DMS114 treated with DMSO at 0.1 percent for 48 hours (cell line): ENCODE measurements around the gene SLC25A25.
"Not testable (repeated sequence)": the region's sequence is repeated elsewhere in the genome, so short reads cannot be mapped to it uniquely, and the experiment has no call there.

ENCODE experiments used
- DNase-seq: peaks from one replicate; lab custom pipeline; 2025; ENCODE audit not compliant: unreplicated experiment; lab: John Stamatoyannopoulos, UW

Gene SLC25A25

DNA sequence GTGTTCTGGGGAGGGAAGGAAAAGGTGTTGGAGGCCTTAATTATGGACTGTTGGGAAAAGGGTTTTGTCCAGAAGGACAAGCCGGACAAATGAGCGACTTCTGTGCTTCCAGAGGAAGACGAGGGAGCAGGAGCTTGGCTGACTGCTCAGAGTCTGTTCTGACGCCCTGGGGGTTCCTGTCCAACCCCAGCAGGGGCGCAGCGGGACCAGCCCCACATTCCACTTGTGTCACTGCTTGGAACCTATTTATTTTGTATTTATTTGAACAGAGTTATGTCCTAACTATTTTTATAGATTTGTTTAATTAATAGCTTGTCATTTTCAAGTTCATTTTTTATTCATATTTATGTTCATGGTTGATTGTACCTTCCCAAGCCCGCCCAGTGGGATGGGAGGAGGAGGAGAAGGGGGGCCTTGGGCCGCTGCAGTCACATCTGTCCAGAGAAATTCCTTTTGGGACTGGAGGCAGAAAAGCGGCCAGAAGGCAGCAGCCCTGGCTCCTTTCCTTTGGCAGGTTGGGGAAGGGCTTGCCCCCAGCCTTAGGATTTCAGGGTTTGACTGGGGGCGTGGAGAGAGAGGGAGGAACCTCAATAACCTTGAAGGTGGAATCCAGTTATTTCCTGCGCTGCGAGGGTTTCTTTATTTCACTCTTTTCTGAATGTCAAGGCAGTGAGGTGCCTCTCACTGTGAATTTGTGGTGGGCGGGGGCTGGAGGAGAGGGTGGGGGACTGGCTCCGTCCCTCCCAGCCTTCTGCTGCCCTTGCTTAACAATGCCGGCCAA, 40.4 kb downstream of the SLC25A25 start:
- DNase-seq = no peak

DNA sequence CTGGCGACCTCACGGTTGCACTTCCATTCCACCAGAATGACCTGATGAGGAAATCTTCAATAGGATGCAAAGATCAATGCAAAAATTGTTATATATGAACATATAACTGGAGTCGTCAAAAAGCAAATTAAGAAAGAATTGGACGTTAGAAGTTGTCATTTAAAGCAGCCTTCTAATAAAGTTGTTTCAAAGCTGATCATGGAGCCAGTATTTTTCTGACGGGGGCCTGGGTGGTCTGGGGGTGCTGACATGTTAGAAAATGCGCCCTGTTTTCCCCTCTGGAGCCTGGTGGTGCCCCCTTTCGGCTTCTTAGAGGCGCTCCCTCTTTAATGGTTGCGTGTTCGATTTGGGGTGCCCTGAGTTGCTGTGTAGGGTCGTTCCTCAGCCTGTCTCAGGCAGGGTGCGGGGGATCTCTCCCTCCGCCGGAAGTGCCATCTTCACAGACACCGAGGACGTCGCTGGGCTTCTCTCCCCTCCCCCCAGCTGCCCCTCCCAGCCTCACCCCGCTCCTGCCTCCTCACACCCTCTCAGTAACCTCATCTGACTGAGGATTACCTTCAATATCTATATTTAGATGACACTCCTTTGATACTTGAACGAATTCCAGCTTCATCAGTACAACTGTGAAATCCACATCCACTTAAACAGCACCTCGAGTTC, 41.1 kb downstream of the SLC25A25 start:
- no peak for DNase-seq

DNA sequence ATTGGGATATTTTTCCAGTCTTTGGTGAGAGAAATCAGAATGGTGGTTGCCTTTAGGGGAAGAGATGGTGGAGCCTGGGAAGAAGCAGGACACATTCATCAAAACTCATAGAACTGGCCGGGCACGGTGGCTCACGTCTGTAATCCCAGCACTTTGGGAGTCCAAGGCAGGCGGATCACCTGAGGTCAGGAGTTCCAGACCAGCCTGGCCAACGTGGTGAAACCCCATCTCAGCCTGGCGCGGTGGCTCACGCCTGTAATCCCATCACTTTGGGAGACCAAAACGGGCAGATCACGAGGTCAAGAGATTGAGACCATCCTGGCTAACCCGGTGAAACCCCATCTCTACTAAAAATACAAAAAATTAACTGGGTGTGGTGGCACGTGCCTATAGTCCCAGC, 43.7 kb downstream of the SLC25A25 start:
- DNase-seq = not testable (repeated sequence)

DNA sequence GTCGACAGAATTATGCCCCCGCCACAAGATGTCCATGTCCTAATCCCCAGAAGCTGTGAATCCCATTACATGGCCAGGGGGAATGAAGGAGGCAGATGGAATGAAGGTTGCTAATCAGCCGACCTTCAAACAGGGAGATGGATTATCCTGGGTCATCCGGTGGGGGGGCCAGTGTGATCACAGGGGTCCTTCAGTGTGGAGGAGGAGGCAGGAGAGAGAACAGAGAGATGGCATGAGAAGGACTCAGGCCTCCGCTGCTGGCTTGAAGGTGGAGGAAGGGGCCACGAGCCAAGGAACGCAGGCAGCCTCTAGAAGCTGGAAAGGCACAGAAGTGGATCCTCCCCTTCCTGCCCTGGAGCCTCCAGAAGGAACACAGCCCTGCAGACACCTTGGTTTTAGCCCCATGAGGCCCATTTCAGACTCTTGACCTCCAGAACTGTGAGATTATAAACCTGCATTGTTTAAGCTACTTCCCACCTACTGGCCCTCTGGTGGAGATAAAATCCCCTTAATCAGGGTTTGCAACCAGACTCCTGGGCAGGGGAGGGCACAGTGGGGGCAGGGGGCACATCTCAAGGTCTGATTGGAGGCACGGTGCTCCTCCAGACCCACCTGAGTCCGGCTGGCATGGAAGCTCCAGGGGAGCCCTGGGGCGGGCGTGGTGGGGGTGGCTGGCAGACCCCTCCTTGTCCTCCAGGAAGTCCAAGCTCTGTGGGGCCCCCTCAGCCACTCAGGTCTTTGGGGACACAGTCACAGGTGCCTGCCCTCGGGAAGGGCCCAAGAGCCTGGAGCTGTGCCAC, 45.7 kb downstream of the SLC25A25 start:
- DNase-seq = no peak

DNA sequence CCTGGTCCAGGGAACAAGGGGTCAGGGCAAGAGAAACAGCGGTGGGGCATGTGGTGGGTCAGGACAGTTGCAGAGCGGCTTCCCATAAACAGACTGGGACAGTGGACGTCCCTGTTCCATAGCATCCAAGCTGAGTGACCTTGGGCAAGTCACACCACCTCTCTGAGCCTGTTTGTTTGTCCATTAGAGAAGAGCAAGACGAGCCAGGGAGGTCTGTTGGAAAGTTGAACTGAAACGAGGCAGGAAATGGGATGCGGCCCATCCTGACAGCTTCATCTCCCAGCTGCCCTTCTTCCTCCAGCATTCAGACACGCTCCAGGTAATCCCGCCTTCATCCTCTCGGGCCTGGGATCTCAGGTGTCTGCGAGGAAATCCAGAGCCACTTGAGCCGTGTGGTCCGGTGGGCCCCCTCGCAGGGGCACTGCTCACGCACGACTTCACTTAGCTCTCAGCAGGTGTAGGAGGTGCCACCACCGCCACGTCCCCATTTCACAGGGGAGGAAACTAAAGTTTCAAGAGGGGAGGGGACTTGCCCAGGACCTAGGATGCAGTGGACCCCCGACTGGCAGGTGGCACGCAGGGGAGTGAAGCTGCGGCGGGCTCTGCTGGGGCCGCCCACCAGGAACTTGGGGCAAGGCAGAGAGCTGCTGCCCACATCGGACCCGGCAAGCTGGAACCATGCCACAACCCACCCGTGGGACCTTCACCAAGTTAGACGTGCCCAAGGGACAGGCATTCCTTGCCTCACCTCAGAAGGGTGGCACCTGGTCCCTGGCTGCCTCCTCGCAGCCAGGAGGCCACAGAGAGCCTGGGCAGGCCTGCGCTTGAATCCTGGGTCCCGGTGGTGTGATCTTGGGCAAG, 46.5 kb downstream of the SLC25A25 start:
- no peak for DNase-seq

DNA sequence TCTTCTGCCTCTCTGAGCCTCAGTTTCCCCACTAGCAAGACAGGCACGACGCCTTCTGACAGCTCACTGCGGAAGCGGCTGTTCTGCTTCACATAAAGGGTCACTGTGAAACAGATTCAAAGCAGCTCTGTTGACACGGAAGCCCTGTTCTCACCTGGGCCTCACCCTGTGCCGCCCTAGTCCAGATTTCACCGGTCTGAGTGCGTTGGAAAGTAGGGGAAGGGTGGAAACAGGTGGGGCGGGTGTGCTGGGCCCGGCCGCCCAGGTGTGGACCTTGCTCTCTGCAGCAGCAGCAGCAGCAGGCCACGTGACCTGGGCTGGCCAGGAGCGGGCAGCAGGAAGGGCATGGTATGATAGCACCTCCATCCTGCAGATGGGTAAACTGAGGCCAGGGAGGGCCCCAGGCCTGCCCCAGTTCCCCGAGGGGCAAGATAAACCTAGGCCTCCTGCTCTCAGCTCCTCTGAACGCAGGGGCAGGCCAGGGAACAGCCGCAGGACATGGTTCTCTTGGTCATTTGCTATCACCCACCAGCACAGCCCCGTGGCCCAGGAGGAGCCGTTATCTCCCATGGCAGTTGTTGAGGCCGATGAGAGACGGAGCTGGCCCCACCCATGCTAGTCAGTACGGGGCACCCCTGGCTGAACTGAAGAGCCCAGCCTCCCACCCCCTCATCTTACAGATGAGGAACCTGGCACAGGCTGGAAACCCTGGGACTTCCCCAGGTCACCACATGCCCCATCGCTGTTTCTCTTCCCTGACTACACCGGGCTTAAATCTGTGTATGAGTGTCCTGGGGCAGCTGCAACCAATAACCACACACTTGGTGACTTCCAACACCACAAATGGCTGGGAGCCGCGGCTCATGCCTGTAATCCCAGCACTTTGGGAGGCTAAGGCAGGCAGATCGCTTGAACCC, 47.4 kb downstream of the SLC25A25 start:
- DNase-seq = no peak

DNA sequence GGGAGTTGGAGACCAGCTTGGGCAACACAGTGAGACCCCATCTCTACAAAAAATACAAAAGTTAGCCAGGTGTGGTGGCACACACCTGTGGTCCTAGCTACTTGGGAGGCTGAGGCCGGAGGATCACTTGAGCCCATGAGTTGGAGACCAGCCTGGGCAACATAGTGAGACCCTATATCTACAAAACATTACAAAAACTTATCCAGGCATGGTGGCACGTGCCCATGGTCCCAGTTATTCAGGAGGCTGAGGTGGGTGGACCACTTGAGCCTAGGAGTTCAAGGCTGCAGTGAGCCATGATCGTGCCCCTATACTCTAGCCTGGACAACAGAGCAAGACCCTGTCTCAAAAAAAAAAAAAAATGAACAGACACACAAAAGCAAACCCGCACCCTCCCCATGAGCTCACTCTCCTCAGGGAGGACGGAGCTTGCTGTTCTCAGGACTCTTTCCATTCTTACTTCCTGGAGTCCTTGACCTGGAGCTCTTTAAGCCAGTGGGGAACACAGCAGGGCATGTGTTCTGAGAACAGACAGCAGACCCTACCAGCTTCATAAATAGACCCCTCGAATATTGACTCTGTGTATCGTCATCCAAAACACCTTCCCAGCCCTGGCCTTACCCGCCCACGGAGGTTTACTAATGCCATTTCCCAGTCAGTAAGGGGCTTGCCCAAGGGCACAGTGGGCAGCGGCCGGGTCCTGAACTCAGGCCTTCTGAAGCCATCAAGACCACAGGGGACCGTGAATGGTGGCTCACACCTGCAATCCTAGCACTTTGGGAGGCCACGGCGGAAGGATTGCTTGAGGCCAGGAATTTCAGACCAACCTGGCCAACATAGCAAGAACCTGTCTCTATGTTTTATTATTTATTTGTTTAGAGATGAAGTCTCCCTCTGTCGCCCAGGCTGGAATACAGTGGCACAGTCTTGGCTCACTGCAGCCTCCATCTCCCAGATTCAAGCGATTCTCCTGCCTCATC, 48.4 kb downstream of the SLC25A25 start:
- no peak for DNase-seq

DNA sequence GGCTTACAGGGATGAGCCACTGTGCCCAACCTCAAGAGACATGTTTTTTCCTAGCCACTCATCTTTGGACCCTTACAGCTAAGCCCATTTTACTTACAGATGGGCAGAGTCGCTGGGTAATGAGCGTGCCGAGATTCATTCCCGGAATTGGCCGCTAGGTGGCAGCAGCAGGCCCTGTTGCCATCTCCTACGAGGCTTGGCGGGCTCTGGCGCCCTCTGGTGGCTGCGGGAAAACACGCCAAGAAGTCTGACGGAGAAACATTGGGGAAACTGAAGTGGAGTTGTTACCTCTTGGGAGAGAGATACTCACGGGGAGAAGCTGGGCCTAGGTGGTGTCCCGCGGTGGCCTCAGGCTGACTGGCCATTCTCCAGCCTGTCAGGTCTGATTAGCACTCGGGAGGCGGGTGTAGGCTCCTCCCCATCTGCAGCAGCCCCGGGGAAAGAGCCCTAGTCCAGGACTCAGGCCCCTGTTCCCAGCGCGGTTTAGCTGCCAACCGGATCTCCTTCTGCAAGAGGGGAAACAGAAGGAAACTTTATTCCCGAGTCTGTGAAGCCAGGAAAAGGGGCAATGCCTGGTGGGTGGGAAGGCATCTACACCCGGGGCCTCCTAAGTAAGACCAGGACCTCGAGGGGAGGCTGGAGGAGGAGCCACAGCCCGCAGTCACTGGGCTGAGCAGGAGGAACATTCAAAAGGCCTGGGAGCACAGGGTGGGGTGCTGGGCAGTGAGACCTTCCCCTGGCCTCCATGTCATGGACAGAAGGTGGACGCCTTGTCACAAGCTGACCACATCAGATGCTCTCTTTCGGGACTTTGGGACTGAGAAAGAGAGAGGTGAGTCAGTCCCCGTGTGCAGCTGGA, 49.8 kb downstream of the SLC25A25 start:
- DNase-seq = peak; percentile 75

DNA sequence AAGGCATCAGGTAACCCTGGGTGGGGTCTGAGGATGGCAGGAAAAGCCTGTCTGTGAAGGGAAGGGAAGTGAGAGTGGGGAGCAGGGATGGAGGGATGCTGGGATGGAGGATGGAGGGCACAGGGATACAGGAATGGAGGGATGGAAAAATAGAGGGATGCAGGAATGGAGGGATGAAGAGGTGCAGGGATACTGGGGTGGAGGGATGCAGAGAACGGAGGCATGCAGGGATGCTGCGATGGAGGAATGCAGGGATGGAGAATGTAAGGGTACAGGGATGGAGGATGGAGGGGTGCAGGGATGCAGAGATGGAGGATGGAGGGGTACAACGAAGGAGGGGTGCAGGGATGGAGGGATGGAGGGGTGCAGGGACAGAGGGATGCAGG, 50.4 kb downstream of the SLC25A25 start:
- DNase-seq = no peak

DNA sequence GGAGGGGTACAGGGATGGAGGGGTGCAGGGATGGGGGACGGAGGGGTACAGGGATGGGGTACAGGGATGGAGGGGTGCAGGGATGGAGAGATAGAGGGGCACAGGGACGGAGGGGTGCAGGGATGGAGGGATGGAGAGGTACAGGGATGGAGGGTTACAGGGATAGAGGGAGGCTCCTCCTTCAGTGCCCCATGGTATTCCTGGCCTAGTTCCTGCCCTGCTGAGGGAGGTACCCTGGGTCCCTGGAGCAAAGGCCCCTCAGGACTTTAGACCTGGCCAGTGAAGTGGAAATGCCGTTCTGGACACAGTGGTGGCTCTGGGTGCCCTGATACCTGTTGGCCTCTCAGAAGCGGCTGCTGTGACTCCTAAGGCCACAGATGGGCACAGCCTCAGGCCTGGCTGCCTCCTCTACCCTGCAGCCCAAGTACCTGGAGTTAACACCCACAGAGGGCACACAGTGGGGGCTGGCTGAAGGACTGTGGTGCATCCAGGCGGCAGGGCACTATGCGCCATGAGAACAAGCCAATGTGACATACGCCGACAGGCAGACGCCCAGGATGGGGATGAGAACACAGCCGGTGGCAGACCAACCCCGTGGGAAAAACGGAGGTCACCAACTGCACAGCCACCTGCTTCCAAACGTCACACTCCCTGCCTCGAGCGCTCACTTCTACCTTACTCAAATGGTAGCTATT, 51.1 kb downstream of the SLC25A25 start:
- DNase-seq = no peak

DNA sequence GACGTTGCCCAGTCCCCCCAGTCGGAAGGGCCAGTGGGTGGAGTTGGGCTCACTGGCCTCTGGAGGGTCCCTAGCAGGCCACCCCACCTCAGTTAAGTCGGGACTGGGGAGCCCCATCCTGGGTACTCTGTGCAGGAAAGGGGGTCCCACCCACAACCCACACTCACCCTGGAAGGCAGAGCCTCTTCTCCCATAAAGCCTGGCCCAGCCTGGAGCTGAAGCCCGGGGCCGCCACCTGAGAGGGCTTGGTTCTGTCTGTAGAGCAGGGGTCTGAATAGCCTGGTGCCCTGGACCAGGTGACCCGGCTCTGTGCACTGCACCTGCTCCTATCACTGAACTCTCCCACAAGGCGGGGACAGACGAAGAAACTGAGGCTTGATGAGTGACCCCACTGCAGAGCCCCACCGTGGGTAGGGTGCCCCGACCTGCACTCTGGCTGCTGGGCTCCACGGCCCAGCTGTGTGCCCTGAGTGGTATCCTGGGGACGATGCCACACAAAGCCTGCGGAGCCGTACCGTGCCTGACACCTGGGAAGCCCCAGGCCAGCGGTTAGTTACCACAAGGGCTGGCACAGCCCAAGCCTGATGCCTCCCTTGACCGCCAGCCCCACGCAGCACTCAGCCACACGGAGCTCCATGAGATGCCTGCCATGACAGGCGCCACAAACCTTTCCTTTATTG, 52.2 kb downstream of the SLC25A25 start:
- DNase-seq = no peak

DNA sequence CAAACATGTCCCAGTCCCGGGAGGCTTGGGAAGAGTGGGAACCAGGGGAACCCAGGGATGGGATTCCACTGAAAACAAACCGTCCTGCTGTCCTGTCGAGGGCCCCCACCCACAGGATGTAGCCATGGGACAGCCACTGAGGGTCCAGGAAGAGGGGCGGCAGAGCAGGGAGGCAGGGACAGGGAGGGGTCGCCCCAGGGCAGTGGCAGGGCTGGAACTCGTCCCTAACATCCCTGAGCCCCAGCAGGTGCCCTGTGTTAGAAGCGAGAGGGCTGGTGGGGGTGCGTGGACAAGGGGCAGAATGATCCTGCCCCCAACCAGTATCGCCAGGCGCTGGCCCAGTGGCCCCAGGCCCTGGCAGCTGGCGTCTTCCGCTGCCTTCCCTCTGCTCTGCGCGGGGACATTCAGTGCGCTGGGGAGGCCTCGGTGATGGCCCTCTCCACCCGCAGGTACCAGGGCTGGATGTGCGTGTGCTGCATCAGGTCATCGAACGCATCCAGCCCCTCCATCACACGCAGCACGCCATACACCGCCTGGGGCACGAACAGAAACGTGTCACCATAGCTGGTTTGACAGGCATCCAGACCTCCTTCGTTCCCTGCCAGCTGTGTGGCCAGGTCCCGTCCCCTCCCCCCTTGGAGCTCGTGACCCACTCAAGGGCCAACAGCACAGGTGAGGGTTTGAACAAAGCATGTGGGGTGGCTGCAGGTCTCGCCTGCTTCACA, 52.9 kb downstream of the SLC25A25 start:
- DNase-seq = no peak

DNA sequence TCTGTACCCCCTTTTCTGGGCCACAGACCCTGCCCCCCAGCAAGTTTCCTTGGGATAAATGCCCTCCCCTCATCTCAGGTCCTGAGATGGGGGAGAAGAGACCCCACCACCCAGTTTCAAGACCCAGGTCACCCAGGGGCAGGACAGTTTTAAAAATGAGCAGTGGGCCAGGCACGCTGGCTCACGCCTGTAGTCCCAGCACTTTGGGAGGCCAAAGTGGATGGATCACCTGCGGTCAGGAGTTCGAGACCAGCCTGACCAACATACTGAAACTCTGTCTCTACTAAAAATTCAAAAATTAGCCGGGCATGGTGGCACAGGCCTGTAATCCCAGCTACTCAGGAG, 53.4 kb downstream of the SLC25A25 start:
- no peak for DNase-seq

DNA sequence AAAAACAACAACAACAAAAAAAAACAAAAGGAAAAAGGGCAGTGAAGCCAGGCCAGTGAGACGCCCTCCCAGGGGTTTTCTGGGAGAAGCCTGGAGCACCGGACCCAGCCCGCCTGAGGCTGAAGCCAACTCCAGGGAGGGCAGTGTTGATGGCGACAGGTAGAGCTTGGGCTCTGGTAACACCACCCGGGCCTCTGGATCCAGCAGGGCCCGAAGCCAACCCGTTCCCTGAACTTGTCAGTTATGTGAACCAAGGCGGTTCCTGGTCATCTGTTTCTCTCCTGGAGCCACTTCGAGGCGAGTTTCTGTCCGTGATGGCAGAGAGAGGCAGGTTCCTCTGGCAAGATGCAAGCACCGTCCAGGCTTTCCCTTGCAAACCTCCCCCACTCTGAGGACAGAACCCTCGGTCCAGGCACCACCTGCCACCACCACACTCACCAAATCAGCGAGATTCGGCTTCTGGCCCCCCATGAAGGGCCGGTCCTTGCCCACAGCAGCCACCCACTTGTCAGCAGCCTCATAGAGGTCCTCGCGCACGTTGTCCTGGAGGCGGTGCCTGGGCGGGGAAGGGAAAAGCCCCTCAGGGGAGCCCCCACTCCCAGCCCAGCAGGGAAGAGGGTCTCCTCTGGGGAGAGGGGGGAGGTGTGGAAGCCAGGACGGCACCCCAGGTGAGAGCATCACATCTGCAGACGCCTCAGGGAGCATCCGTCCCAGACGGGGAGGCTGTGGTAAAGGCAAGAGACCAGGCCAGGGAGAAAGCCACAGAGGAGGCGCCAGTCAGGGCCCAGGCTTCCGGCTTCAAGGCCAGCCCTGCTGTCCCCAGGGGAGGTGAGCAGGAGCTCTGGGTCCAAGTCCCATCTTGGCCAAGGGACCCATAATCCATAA, 54.1 kb downstream of the SLC25A25 start:
- DNase-seq = no peak

DNA sequence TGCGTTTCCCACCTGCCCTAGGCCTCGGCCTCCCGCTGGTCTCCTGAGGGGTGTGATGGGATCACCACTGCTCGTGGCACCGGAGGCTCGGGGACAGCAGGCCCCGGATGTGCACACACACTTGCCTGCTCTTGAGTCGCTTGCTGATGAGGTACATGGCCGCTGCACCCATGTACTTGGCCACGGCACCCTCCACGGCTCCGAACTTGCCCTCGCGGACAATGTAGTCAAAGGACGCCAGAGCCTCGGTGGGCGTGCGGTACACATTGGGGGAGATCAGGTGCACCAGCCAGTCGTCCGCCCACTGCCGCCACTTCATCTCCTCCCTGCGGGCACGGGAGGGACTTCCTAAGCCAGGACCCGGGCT, 54.8 kb downstream of the SLC25A25 start:
- DNase-seq = no peak
